GM19193 (cell line): ENCODE results near the gene C17orf113.

ENCODE experiments used
- POLR2A ChIP-seq: IDR thresholded peaks from 4 replicates; pipeline ENCODE4 v1.6.1; 2011; ENCODE audit not compliant: insufficient read depth, insufficient read length; ENCODE audit errors: extremely low read depth

C17orf113 gene

GRCh38 chr17:42055496-42055895 is 5.1 kb upstream of the C17orf113 start:
- no peak for TF ChIP-seq POLR2A

GRCh38 chr17:42055027-42055426 is 4.6 kb upstream of the C17orf113 start:
- TF ChIP-seq POLR2A: no peak

- no peak for TF ChIP-seq POLR2A
Observed at GRCh38 chr17:42053731-42054500, 3.5 kb upstream of the C17orf113 start.

- no peak for TF ChIP-seq POLR2A
Observed at GRCh38 chr17:42052346-42052877, 2.0 kb upstream of the C17orf113 start.

- TF ChIP-seq POLR2A: no peak
Observed at GRCh38 chr17:42051645-42052044, 1.2 kb upstream of the C17orf113 start.

- TF ChIP-seq POLR2A: no peak
Observed at GRCh38 chr17:42051013-42051400, 606 bp upstream of the C17orf113 start.

GRCh38 chr17:42049834-42050392 is 488 bp downstream of the C17orf113 start:
- no peak for TF ChIP-seq POLR2A

GRCh38 chr17:42047343-42047742 is 3.1 kb downstream of the C17orf113 start:
- TF ChIP-seq POLR2A: no peak

- TF ChIP-seq POLR2A: no peak
Observed at GRCh38 chr17:42045719-42046118, 4.7 kb downstream of the C17orf113 start.

- TF ChIP-seq POLR2A: no peak
Observed at GRCh38 chr17:42042598-42043319, 7.6 kb downstream of the C17orf113 start.

GRCh38 chr17:42041619-42042018 is 8.8 kb downstream of the C17orf113 start:
- TF ChIP-seq POLR2A: no peak

- no peak for TF ChIP-seq POLR2A
Observed at GRCh38 chr17:42040818-42041217, 9.6 kb downstream of the C17orf113 start.

GRCh38 chr17:42039794-42040763 is 10.3 kb downstream of the C17orf113 start:
- no peak for TF ChIP-seq POLR2A

GRCh38 chr17:42038221-42038973 is 12.0 kb downstream of the C17orf113 start:
- TF ChIP-seq POLR2A: no peak

GRCh38 chr17:42034059-42034458 is 16.3 kb downstream of the C17orf113 start:
- TF ChIP-seq POLR2A: no peak

- TF ChIP-seq POLR2A: no peak
Observed at GRCh38 chr17:42031584-42031983, 18.8 kb downstream of the C17orf113 start.
